Renal cortex interstitium (tissue), 11 donors: ENCODE data around the gene COMMD3. TPM values are rescaled to one million over a fixed set of nuclear protein-coding genes. Genes with fewer than 3 reads are reported as not detected.
"Not testable (repeated sequence)": the region's sequence is repeated elsewhere in the genome, so short reads cannot be mapped to it uniquely, and the experiment has no call there.

ENCODE experiments used
- DNase-seq, 11 donors: peaks; one replicate each; pipeline ENCODE4 v3.0.0-alpha.2; 2013; ENCODE audit warnings: low read depth in 9 of 11, low spot score in 4 of 11; ENCODE audit errors: extremely low read depth in 1 of 11
- polyA plus RNA-seq, 3 donors: library from polyadenylated mRNA; unstranded; fragments of 120-200 nt; gene quantifications; one replicate each; pipeline ENCODE4 v1.2.1, GENCODE V29; 2013; ENCODE audit not compliant: insufficient read length in 3 of 3

COMMD3 gene
- polyA plus RNA-seq, 3 donors: 76.2 to 98.2 (median 82.5) TPM

GRCh38 chr10:22346096-22346661 is 30.0 kb downstream of the COMMD3 start:
- DNase-seq: no peak

- DNase-seq: no peak
These were observed 33.6 kb downstream of the COMMD3 start for GRCh38 chr10:22349755-22350154.

GRCh38 chr10:22351131-22351703 is 35.0 kb downstream of the COMMD3 start:
- no peak for DNase-seq

GRCh38 chr10:22356324-22356873 is 40.2 kb downstream of the COMMD3 start:
- no peak for DNase-seq

GRCh38 chr10:22357770-22358169 is 41.6 kb downstream of the COMMD3 start:
- DNase-seq: not testable (repeated sequence)

GRCh38 chr10:22363305-22363704 is 47.1 kb downstream of the COMMD3 start:
- DNase-seq: no peak

GRCh38 chr10:22364407-22365140 is 48.4 kb downstream of the COMMD3 start:
- DNase-seq: no peak

GRCh38 chr10:22365233-22365632 is 49.0 kb downstream of the COMMD3 start:
- no peak for DNase-seq

GRCh38 chr10:22365644-22366434 is 49.7 kb downstream of the COMMD3 start:
- DNase-seq: no peak

GRCh38 chr10:22366435-22366703 is 50.2 kb downstream of the COMMD3 start:
- no peak for DNase-seq

GRCh38 chr10:22366771-22367170 is 50.6 kb downstream of the COMMD3 start:
- no peak for DNase-seq

GRCh38 chr10:22367471-22367870 is 51.3 kb downstream of the COMMD3 start:
- DNase-seq: no peak

- no peak for DNase-seq
These were observed 52.2 kb downstream of the COMMD3 start for GRCh38 chr10:22368402-22368801.

GRCh38 chr10:22368981-22369380 is 52.8 kb downstream of the COMMD3 start:
- DNase-seq: no peak

GRCh38 chr10:22369434-22370072 is 53.4 kb downstream of the COMMD3 start:
- DNase-seq: no peak
